DMS 273 (cell line): ENCODE measurements around the gene PCDHB11.
"Not testable (repeated sequence)": the region's sequence is repeated elsewhere in the genome, so short reads cannot be mapped to it uniquely, and the experiment has no call there.

Experiments used
- DNase-seq: peaks from one replicate; lab custom pipeline; 2025; ENCODE audit not compliant: unreplicated experiment; lab: John Stamatoyannopoulos, UW

PCDHB11 gene

DNA sequence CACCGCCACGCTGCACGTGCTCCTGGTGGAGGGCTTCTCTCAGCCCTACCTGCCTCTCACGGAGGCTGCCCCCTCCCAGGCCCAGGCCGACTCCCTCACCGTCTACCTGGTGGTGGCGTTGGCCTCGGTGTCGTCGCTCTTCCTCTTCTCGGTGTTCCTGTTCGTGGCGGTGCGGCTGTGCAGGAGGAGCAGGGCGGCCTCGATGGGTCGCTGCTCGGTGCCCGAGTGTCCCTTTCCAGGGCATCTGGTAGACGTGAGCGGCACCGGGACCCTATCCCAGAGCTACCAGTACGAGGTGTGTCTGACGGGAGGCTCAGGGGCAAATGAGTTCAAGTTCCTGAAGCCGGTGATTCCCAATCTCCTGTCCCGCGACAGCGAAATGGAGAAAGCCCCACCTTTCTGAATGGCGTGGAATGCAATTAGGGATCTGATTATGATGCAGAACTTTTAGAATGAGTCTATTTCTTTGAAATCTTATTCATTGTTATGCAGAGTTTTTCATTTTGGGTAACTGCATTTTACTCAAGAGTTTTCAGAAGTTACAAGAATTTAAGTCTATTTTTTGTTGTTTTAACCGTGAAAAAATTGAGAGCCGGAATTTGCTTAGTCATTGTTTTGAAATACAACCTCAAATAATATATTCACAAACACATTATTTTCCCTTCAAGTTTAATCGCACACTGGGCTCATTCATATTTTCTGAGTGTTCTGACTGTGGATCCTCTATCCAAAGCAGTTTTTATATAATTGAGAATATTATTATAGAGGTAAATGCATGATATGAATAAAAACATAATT, 37.3 kb downstream of the PCDHB11 start:
- DNase-seq: no peak

DNA sequence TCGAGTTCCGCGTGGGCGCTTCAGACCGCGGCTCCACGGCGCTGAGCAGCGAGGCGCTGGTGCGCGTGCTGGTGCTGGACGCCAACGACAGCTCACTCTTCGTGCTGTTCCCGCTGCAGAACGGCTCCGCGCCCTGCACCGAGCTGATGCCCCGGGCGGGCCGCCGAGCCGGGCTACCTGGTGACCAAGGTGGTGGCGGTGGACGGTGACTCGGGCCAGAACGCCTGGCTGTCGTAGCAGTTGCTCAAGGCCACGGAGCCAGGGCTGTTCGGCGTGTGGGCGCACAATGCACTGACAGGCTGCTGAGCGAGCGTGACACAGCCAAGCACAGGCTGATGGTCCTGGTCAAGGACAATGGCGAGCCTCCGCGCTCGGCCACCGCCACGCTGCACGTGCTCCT, 42.1 kb downstream of the PCDHB11 start:
- no peak for DNase-seq

GRCh38 chr5:141245250-141245717, 45.9 kb downstream of the PCDHB11 start, which contains the start of gene PCDHB15:
Gene PCDHB15, plus strand, starts transcription at chr5:141245395. Its CDS starts 184 bp downstream, at chr5:141245579.
- peak; percentile 37 for DNase-seq

GRCh38 chr5:141246971-141247370, 47.5 kb downstream of the PCDHB11 start:
- DNase-seq: not testable (repeated sequence)

- not testable (repeated sequence) for DNase-seq
Observed at GRCh38 chr5:141247434-141247833, 48.0 kb downstream of the PCDHB11 start.

- peak; percentile 90 for DNase-seq
Observed at GRCh38 chr5:141250576-141250975, 51.1 kb downstream of the PCDHB11 start.
